ENCODE measurements around the gene SHISAL2B. TPM values are rescaled to one million over a fixed set of nuclear protein-coding genes. Genes with fewer than 3 reads are reported as not detected.

Gene SHISAL2B
- total and polyA plus RNA-seq, 2 experiments from 2014 or later: 1.6 TPM; not detected in 1

- no peak for DNase-seq (ENCODE audit: low read depth in 1 of 2, low spot score in 1 of 2)
- no peak for TF ChIP-seq CTCF (IDR thresholded peaks at IDR 0.05; ENCODE audit: low read depth, low read length)
- no peak overlapping the region for H3K4me3 ChIP-seq
- H3K27ac ChIP-seq: no peak overlapping the region
- H3K27me3 ChIP-seq: no peaks in the 10 kb centered on the region
- no peaks in the 10 kb centered on the region for H3K9me3 ChIP-seq (ENCODE audit: low read depth)
- no peaks in the 10 kb centered on the region for H3K4me1 ChIP-seq (ENCODE audit: low read depth)
- no peaks in the 10 kb centered on the region for H3K36me3 ChIP-seq
Measured at GRCh38 chr5:64667068-64667467, 23.2 kb upstream of the SHISAL2B start.

DNA sequence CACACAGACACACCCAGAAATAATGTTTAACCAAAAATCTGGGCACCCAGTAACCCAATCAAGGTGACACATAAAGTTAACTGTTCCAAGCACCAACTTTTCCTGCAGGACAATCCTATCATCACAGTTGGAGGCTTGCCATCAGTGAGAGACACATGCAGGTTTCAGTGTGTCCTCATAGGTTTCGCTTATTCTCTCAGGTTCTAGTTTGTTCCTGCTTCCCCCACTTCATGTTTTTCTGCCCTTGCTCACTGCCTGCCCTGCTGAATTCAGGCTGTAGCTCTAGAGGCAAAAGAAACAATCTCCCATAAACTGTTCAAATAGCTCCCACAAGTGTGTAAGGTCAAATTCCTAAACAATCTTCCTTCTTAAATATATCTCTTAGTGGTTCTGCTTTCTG lies 20.0 kb upstream of the SHISAL2B start:
- no peaks in the 10 kb centered on the region for H3K4me1 ChIP-seq (ENCODE audit: low read depth)

DNA sequence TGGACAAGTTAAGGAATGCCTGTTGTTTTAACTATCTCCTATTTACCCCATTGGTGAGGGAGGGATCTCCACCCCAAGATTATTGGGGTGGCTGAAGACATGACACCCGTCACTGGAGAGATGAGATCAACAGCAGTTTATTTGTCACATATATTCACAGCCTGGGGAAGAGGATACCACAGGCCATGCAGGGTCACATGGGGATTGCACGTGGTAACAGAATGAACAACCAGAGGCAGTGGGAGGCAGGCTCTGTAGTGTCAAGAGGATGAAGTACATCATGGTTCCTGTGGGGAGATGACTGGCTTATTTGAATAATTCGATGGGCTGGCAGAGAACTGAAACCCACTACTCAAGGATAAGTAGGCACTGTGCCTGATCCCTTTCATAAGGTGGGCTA lies 18.6 kb upstream of the SHISAL2B start:
- Histone ChIP-seq H3K27ac (no peak overlapping the region), H3K27me3 (no peaks in the 10 kb centered on the region), H3K9me3 (ENCODE audit: low read depth) (no peaks in the 10 kb centered on the region), H3K4me3 (no peak overlapping the region), H3K4me1 (ENCODE audit: low read depth) (no peaks in the 10 kb centered on the region), H3K36me3 (no peaks in the 10 kb centered on the region)
- no peak for DNase-seq (ENCODE audit: low read depth in 1 of 2, low spot score in 1 of 2)
- no peak for TF ChIP-seq CTCF (IDR thresholded peaks at IDR 0.05; ENCODE audit: low read depth, low read length)

More for the DNA sequence above, 20.0 kb upstream of the SHISAL2B start:
- TF ChIP-seq CTCF (IDR thresholded peaks at IDR 0.05; ENCODE audit: low read depth, low read length): no peak
- no peaks in the 10 kb centered on the region for H3K9me3 ChIP-seq (ENCODE audit: low read depth)
- H3K27me3 ChIP-seq: no peaks in the 10 kb centered on the region
- DNase-seq (ENCODE audit: low read depth in 1 of 2, low spot score in 1 of 2): no peak
- H3K4me3 ChIP-seq: no peak overlapping the region
- no peak overlapping the region for H3K27ac ChIP-seq
- H3K36me3 ChIP-seq: no peaks in the 10 kb centered on the region

DNA sequence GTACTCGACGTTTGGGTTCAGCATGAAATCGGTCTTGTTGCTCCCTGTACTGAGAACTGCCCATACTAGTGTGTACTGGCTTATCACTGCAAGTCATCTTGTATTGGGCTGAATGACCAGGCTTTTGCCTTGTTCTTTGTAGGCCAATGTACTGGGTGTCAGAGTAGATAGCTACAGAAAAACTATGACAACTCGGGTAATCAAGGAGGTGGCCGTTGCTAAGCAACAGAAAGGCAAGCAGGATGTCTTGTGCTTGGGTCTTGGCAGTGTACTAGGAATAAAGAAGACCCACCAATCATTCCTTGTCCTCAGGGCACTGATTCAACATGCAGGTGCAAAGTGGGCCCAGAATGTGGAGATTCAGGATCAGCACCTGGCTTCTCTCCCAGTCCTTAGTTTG lies 11.9 kb upstream of the SHISAL2B start:
- TF ChIP-seq CTCF (IDR thresholded peaks at IDR 0.05; ENCODE audit: low read depth, low read length): no peak
- no peak for DNase-seq (ENCODE audit: low read depth in 1 of 2, low spot score in 1 of 2)
- Histone ChIP-seq H3K4me1 (ENCODE audit: low read depth) (no peaks in the 10 kb centered on the region), H3K4me3 (no peak overlapping the region), H3K9me3 (ENCODE audit: low read depth) (no peaks in the 10 kb centered on the region), H3K27ac (no peak overlapping the region), H3K36me3 (no peaks in the 10 kb centered on the region), H3K27me3 (no peaks in the 10 kb centered on the region)

DNA sequence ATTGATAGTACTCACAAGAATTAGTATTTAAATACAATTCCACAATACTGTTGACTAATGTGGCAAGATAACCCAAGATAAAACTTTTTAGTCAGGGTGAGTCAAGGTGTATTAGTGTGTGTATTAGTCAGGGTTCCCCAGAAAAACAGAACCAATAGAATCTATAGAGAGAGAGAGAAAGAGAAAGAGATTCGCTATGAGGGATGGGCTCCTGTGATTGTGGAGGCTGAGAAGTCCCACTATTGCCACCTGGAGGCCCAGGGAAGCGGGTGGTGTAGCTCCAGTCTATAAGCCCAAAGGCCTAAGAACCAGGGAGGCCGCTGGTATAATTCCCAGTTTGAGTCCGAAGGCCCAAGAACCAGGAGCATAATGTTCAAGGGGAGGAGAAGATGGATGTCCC lies 10.0 kb upstream of the SHISAL2B start:
- Histone ChIP-seq H3K27me3 (no peaks in the 10 kb centered on the region), H3K4me3 (no peak overlapping the region), H3K4me1 (ENCODE audit: low read depth) (no peaks in the 10 kb centered on the region), H3K36me3 (no peaks in the 10 kb centered on the region), H3K9me3 (ENCODE audit: low read depth) (no peaks in the 10 kb centered on the region), H3K27ac (no peak overlapping the region)
- peak; percentile 20 for TF ChIP-seq CTCF (IDR thresholded peaks at IDR 0.05; ENCODE audit: low read depth, low read length)
- DNase-seq (ENCODE audit: low read depth in 1 of 2, low spot score in 1 of 2): no peak

DNA sequence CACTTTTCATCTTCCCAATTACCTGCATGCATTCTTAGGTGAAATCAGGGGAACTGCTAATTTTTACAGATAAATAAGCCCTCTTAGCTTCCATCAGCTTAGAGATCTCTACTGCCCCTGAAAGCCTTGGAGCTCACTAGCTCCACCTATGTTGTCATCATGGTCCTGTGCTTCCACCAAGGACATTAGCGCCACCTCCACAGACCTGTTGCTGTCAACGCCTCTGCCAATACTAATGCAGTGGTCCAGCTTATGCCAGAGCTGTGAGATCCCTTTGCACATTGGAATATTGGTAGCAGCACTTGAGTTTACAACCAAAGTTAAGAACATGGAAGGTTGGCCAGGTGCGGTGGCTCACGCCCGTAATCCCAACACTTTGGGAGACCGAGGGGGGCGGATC lies 7.7 kb upstream of the SHISAL2B start:
- H3K4me3 ChIP-seq: no peak overlapping the region
- H3K9me3 ChIP-seq (ENCODE audit: low read depth): no peaks in the 10 kb centered on the region
- no peaks in the 10 kb centered on the region for H3K36me3 ChIP-seq
- H3K27ac ChIP-seq: no peak overlapping the region
- no peaks in the 10 kb centered on the region for H3K27me3 ChIP-seq
- TF ChIP-seq CTCF (IDR thresholded peaks at IDR 0.05; ENCODE audit: low read depth, low read length): no peak
- no peaks in the 10 kb centered on the region for H3K4me1 ChIP-seq (ENCODE audit: low read depth)
- DNase-seq (ENCODE audit: low read depth in 1 of 2, low spot score in 1 of 2): peak in 1 of 2 donors; percentile 10
